ENCODE results near the gene CETP.

DNA sequence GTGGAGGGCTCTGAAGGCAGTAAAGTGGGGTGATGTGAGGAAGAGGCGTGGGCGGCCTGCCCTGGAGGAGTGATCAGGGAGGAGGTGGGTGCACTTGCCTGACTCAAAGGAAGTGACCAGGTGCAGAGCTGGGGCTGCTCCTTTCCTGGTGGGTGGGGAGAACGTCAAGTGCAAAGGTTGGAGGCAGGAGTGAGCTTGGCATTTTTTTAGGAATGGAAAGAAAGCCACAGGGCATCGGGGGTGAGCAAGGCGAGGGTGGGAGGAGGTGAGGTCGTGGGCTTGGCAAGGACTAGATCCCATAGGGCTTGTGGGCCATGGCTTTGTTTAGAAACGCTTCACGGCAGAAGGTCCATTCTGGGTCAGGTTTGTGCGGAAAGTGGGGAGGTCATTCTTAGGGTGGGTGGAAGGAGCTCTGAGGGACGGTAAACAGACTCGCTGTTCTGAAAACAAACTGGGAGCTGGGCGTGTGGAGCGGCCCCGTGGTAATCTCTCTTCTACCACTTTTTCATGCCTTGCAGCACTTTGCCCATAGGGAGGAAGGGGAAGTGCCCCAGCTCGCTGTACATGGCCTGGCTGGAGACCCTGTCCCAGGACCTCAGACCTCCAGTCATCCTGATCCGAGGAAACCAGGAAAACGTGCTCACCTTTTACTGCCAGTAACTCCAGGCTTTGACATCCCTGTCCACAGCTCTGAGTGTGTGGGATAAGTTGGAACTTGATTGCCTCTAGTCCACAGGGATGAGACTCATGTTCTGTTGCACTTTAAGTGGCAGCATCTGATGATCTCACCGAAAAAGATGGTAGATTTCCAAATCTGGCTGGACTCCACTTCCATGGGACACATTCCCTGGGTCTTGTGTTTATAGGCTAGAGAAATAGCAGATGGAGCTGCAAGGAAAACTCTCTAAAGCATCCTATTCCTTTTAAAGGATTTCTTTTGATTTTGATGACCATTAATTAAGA, 48.7 kb upstream of the CETP start:
- no peak for TF ChIP-seq CTCF (IDR thresholded peaks at IDR 0.05)
- TF ChIP-seq POLR2A (IDR thresholded peaks at IDR 0.05): no peak

Data from adrenal gland (tissue), 5 donors.